ENCODE data around the gene ENTR1.

ENTR1 gene

DNA sequence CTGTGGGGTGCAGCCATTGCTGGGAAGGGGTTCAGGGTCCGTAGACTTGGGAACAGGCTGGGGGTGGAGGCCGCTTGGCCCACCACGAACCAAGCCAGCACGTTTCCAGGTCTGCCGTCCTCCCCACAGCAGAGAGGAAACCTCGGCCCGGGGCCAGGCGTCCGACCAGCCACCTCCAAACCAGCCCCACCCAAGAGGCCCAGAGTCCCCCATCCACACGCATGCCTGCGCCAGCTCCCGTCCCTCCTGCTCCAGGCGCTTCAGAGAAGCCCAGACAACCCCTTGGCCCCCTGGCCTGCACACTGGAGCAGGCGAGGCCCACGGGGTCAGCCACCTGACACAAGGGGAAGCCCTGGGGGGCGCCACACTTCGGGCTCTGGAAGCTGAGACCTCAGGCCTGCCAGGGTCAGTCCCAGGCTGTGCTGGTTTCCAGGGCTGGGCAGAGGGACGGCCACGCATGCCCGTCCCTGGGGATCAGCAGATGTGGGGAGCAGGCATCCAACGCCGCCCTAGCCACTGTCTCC is 53.1 kb downstream of the ENTR1 start:
- DNase-seq, result no peak

DNA sequence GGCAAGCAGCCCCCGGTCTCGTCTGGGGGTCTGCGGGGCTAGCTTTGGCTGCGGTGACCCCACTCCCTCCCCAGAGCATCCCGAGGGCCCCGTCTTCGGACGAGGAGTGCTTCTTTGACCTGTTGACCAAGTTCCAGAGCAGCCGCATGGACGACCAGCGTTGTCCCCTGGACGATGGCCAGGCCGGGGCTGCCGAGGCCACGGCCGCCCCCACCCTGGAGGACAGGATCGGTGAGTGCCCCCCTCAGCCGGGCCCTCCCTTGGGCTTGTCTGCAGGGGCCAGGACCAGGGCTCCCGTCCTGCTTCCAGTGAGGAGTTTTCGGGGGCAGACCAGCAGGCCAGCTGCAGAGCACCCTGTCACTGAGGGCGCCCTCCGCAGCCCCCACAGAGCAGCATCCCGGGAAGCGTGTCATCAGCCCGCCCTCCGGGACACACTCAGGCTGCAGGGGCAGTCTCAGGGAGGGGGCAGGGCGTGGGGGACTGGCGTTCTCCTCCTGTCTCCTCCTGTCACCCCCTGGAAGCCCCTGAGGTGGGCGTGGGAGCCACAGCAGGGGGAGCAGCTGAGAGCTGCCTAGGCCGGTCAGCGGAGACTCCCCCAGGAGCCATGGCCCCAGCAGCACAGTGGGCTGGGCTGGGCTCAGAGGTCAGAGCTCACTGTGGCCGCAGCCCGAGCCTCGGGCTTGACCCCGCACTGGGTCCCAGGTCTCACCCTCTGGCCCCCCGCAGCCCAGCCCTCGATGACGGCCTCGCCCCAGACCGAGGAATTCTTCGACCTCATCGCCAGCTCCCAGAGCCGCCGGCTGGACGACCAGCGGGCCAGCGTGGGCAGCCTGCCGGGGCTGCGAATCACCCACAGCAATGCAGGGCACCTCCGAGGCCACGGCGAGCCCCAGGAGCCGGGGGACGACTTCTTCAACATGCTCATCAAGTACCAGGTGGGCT is 54.5 kb downstream of the ENTR1 start:
- no peak for DNase-seq

DNA sequence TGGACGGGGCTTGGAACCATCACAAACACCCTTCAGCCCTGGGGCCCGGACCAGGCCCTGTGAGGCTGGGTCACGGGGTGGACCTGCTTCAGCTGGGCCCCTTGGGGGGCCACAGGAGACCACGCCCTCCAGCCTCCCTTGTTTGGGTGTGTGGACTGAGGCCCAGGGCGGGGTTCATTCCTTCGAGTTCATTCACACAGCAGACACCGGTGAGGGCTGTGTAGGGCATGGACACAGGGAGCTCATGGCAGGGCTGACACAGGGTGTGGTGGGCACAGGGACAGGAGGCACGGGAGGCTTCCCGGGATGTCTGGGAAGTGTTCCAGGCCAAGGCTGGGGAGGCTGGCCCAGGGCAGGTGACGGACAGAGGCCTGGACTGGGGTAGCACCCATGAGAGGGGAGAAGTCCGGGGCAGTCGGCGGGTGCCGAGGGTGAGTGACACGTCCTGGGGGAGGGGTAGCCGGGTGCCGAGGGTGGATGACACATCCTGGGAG is 55.8 kb downstream of the ENTR1 start:
- no peak for DNase-seq

DNA sequence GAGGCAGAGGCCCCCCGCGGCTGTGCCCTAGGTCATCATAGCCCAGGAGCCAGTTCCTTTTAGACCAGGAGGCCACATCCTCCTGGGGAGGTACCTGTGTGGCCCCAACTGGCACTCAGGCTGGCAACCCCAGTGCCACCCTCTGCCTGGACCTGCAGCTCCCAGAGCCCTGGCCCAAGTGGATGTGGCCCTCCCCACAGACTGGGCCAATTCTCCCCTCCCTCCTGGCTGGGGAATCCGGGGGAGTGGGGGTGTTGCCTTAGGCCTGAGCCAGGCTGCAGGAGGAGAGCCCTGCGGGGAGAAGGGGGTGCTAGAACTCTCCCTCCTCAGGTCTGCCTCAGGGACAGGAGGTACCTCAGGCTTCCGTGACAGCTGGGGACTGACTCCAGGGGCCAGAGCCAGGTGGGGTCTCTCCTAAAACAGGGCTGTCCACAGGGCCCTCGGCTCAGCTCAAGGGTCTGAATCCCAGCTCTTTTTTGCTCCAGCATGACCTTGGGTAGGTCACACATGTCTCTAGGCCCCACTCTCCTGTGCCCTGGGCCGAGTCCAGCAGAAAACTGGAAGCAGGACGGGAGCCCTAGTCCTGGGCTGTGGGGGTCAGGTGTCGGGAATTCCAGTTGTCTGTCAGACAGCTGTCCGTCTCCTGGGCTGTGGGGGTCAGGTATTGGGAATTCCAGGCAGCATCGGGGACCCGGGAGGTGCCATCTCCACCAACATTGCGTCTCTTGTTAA is 56.5 kb downstream of the ENTR1 start:
- no peak for DNase-seq

DNA sequence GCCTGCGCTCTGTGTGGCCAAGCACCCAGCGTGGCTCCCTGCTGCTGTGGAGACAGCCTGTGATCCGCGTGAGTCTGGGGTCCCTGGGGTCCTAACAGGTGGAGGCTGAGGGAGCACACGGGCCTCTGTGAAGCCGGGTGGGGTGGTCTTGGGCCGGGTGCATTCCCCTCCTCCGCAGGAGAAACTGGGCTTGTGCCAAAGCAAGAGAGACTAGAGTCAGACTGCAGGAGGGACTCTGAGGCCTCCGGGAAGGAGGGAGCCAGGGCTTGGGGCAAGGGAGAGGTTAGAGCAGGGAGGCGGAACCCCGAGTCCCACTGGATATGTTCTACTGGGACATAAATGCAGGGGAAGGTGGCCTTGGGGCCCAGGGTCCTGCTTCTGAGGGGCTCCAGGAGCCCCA is 57.3 kb downstream of the ENTR1 start:
- DNase-seq, result no peak

DNA sequence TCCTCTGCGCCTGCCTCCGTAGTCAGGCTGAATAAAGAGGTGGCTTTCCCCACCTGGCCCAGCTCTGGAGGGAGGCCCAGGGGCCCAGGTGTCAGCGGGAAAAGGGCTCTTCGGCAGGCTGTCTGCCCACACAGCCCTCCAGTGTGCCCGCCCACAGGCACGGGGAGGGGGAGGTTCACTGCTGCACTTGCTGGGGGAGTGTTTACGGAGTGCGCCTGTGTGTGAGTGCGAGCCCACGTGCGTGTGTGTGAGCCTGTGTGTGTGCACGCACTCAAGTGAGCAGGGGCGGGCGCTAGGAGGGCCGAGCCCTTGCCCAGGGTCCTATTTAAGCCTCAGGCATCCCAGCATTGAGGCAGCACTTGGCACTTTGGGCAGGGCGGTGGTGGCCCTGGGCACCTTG is 57.7 kb downstream of the ENTR1 start:
- DNase-seq, result no peak
